Endothelial cell of umbilical vein (primary cell): ENCODE data around the gene CAMK2D. TPM values are rescaled to one million over a fixed set of nuclear protein-coding genes. Genes with fewer than 3 reads are reported as not detected.

Experiments used
- BruUV-seq: library from RNA; stranded (reverse); fragments of 400-500 nt; replicated peaks from 2 replicates; lab custom pipeline; 2021; lab: Mats Ljungman, UMichigan
- CTCF ChIA-PET: fragments of 300-600, 350-600 bp; sonication (Branson Sonifier 250); formaldehyde crosslinking; loops from one replicate; lab custom pipeline; 2021; ENCODE audit warnings: antibody characterized with exemption, inconsistent platforms; lab: Charles Lee
- POLR2A ChIA-PET: fragments of 300-600, 350-600 bp; sonication (Branson Sonifier 250); formaldehyde crosslinking; loops from one replicate; lab custom pipeline; 2021; ENCODE audit warnings: antibody characterized with exemption, inconsistent platforms; lab: Charles Lee
- DNase-seq: peaks from one replicate; pipeline ENCODE4 v3.0.0-alpha.2; 2011; ENCODE audit warnings: low read depth, low spot score
- FAIRE-seq: peaks from 2 replicates; lab custom pipeline; 2011; peaks lifted over from hg19 to GRCh38; lab: Jason Lieb, UNC
- H2AFZ ChIP-seq: 2 replicates; pipeline ENCODE4 v1.6.0; 2012; ENCODE audit warnings: low read depth, low read length, control low read depth, inconsistent platforms
- H3K27ac ChIP-seq: 2 replicates; pipeline ENCODE4 v1.5.1; 2011; ENCODE audit warnings: low read depth, mild to moderate bottlenecking, control low read depth, low read length, moderate library complexity; ENCODE audit not compliant: insufficient read depth
- H3K27me3 ChIP-seq, 2 experiments: 2 replicates each; pipeline versions ENCODE4 v1.6.0 to v1.6.1; 2011; ENCODE audit warnings: low read length in 2 of 2, mixed read lengths in 1 of 2; ENCODE audit not compliant: control insufficient read depth in 2 of 2, insufficient read depth in 2 of 2
- H3K36me3 ChIP-seq, 2 experiments: 2 replicates in 1 of 2; 3 replicates in 1 of 2; pipeline ENCODE4 v1.5.1; 2011; ENCODE audit warnings: low read length in 2 of 2, mild to moderate bottlenecking in 1 of 2, moderate library complexity in 1 of 2; ENCODE audit not compliant: control insufficient read depth in 2 of 2, insufficient read depth in 2 of 2; ENCODE audit errors: extremely low read depth in 1 of 2
- H3K4me1 ChIP-seq: 3 replicates; pipeline ENCODE4 v1.5.1; 2011; ENCODE audit warnings: mild to moderate bottlenecking, low read length; ENCODE audit not compliant: control insufficient read depth, insufficient read depth; ENCODE audit errors: extremely low read depth
- H3K4me2 ChIP-seq: 2 replicates; pipeline ENCODE4 v1.6.1; 2011; ENCODE audit warnings: low read length, control low read depth, mixed read lengths; ENCODE audit not compliant: insufficient read depth
- H3K4me3 ChIP-seq, 3 experiments: fragments of 200-600 bp in 1 of 3; sonication (generic), shearing (Covaris generic) in 1 of 3; replicated peaks in 1 of 3; 2 replicates each; pipeline ENCODE4 v1.5.1; 2011 to 2016; ENCODE audit warnings: control low read depth in 3 of 3, low read length in 3 of 3, mild to moderate bottlenecking in 2 of 3, inconsistent platforms in 1 of 3, low read depth in 1 of 3, moderate library complexity in 1 of 3; ENCODE audit not compliant: insufficient read depth in 1 of 3
- H3K79me2 ChIP-seq: 2 replicates; pipeline ENCODE4 v1.6.0; 2012; ENCODE audit warnings: low read length, inconsistent platforms; ENCODE audit not compliant: control insufficient read depth, insufficient read depth
- H3K9ac ChIP-seq: replicated peaks from 2 replicates; pipeline ENCODE3; 2011; ENCODE audit warnings: low read length, control low read depth; ENCODE audit not compliant: insufficient read depth; ENCODE audit errors: extremely low read depth
- H3K9me1 ChIP-seq: replicated peaks from 3 replicates; pipeline ENCODE4 v1.6.0; 2011; ENCODE audit warnings: mild to moderate bottlenecking, low read length; ENCODE audit not compliant: control insufficient read depth, insufficient read depth; ENCODE audit errors: extremely low read depth
- H3K9me3 ChIP-seq: replicated peaks from 2 replicates; pipeline ENCODE4 v1.5.1; 2012; ENCODE audit warnings: low read length, inconsistent platforms; ENCODE audit not compliant: control insufficient read depth, insufficient read depth
- H4K20me1 ChIP-seq: replicated peaks from 2 replicates; pipeline ENCODE3; 2011; ENCODE audit warnings: mild to moderate bottlenecking, low read length; ENCODE audit not compliant: control insufficient read depth, insufficient read depth; ENCODE audit errors: extremely low read depth
- CTCF ChIP-seq, 2 donors: IDR thresholded peaks; 1 replicate in 1 of 2; 2 replicates in 1 of 2; pipeline ENCODE4 v1.5.1; 2011; ENCODE audit warnings: low read length in 2 of 2, mild to moderate bottlenecking in 2 of 2, moderate library complexity in 2 of 2, control low read depth in 1 of 2, inconsistent platforms in 1 of 2, low read depth in 1 of 2; ENCODE audit not compliant: insufficient read depth in 1 of 2; ENCODE audit errors: extremely low read depth in 1 of 2
- EZH2 ChIP-seq: IDR thresholded peaks from 2 replicates; pipeline ENCODE4 v1.6.1; 2012; ENCODE audit warnings: borderline replicate concordance, low read depth, mild to moderate bottlenecking, moderate library complexity, low read length, inconsistent platforms; ENCODE audit not compliant: severe bottlenecking
- FOS ChIP-seq: IDR thresholded peaks from 2 replicates; pipeline ENCODE4 v1.6.1; 2011; ENCODE audit warnings: mild to moderate bottlenecking, low read length, moderate library complexity, borderline replicate concordance; ENCODE audit not compliant: insufficient read depth
- GATA2 ChIP-seq: IDR thresholded peaks from 2 replicates; pipeline ENCODE4 v1.7.0; 2011; ENCODE audit warnings: low read depth, mild to moderate bottlenecking, moderate library complexity, mixed read lengths, low read length; ENCODE audit not compliant: insufficient read length, insufficient read depth
- JUN ChIP-seq: IDR thresholded peaks from 2 replicates; pipeline ENCODE4 v1.6.1; 2011; ENCODE audit warnings: borderline replicate concordance, low read depth; ENCODE audit not compliant: insufficient read length, insufficient read depth
- MYC ChIP-seq: IDR thresholded peaks from one replicate; pipeline ENCODE4 v1.6.1; 2011; ENCODE audit warnings: mild to moderate bottlenecking, low read depth, low read length
- POLR2A ChIP-seq: IDR thresholded peaks from 2 replicates; pipeline ENCODE4 v1.6.1; 2012; ENCODE audit warnings: low read depth, mild to moderate bottlenecking, control low read depth, low read length
- POLR2AphosphoS5 ChIP-seq: IDR thresholded peaks from 2 replicates; pipeline ENCODE4 v1.6.1; 2012; ENCODE audit warnings: low read depth, mild to moderate bottlenecking, control low read depth, low read length, moderate library complexity; ENCODE audit not compliant: insufficient read depth
- dilution Hi-C: fragments of 300-500 bp; cut with MboI; formaldehyde crosslinking; loops from one replicate; pipeline ENCODE4 v1.15.0; 2019; ENCODE audit warnings: low sequenced_read_pairs; ENCODE audit not compliant: extremely low pct_ligation_motif_present
- intact Hi-C: fragments of 100-400 bp; cut with micrococcal nuclease; formaldehyde crosslinking; loops from one replicate; pipeline ENCODE4 v1.10.0; 2022
- polyA plus RNA-seq, 4 experiments: library from polyadenylated mRNA; depleted of rRNA in 3 of 4; stranded (reverse) in 3 of 4; unstranded in 1 of 4; fragments of >200 nt; gene quantifications; 2 replicates each; pipeline versions ENCODE4 v1.2.1 to v1.2.3, GENCODE V29; 2011 to 2012; ENCODE audit warnings: missing spikeins in 1 of 4
- total RNA-seq: library from RNA; stranded (reverse); gene quantifications from 2 replicates; pipeline ENCODE4 v1.2.3, GENCODE V29; 2021
- TF ChIP-seq, protein P1 (sequence below): IDR thresholded peaks from 2 replicates; pipeline ENCODE4 v1.6.1; 2011; ENCODE audit not compliant: insufficient read depth, insufficient read length

The CAMK2D gene
- total and polyA plus RNA-seq, 2 donors (not counting 3 experiments of a cell fraction or from before 2014, with no cell fraction given) = 10.4 to 30.7 TPM

DNA sequence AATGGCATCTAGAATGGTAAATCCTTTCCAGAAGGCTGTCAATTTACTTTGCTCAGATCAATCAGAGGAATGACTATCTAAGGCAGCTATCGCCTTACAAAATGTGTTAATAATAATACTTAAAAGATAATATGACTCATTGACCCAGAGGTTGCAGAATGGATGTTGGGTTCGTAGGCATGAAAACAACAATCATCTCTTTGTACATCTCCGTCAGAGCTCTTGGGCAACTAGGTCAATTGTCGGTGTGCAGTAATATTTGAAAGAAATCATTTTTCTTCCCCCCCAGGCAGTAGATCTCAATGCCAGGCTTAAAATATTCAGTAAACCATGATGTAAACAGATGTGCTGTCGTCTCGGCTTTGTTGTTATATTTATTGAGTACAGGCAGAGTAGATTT lies 165.1 kb downstream of the CAMK2D start:
- ChIA-PET CTCF (no interaction called here), POLR2A (no interaction called here)
- Histone ChIP-seq H3K36me3 (no peaks in the 10 kb centered on the region), H3K79me2 (no peaks in the 10 kb centered on the region), H2AFZ (no peak overlapping the region), H3K9ac (no peak overlapping the region), H3K9me3 (no peaks in the 10 kb centered on the region), H3K4me3 (no peak overlapping the region), H3K27ac (no peak overlapping the region), H3K27me3 (no peaks in the 10 kb centered on the region), H3K4me1 (peaks cover 2% of the 10 kb centered on the region), H3K4me2 (no peak overlapping the region), H3K9me1 (no peaks in the 10 kb centered on the region), H4K20me1 (peaks cover 3% of the 10 kb centered on the region)
- TF ChIP-seq POLR2A (no peak), CTCF (IDR thresholded peaks at IDR 0.05; ENCODE audit: extremely low read depth in 1 of 2, insufficient read depth in 1 of 2, low read depth in 1 of 2, low read length in 2 of 2) (no peak), JUN (no peak), MYC (no peak), EZH2 (no peak), GATA2 (no peak), FOS (no peak), POLR2AphosphoS5 (no peak)
- TF ChIP-seq, protein P1, sequence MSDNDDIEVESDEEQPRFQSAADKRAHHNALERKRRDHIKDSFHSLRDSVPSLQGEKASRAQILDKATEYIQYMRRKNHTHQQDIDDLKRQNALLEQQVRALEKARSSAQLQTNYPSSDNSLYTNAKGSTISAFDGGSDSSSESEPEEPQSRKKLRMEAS = no peak
- FAIRE-seq = no peak
- no TSS peak for BruUV-seq
- intact Hi-C loops (no loop called here), dilution Hi-C loops (no loop called here)
- no peak for DNase-seq
